Measurements from ENCODE around the gene ITPR2. TPM values are rescaled to one million over a fixed set of nuclear protein-coding genes. Genes with fewer than 3 reads are reported as not detected.
A peak's percentile ranks its signal among the peaks of the same experiment; 100 is the strongest.

The ITPR2 gene
- total RNA-seq, 1 donor from 2014 or later: 64.0 TPM

DNA sequence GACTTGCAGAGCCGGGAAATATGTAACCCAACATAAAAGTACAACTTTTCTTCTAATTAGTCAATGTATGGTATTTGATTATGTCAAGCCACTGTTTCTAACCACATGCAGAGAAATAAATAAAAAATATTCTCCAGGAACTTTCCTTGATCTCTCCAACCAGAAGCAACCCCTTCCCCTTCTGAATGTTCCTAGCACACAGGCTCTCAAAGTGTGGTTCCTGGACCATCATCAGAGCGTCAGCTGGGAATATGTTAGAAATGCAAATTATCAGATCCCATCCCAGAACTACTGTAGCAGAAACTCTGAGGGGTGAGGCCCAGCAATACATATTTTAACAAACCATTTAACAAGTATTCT is 21.0 kb upstream of the ITPR2 start:
- intact Hi-C loops (cut with DNase I): no loop called here
- no peak overlapping the region for H3K27ac ChIP-seq
- H3K9me3 ChIP-seq: no peaks in the 10 kb centered on the region
- TF ChIP-seq, protein P1, sequence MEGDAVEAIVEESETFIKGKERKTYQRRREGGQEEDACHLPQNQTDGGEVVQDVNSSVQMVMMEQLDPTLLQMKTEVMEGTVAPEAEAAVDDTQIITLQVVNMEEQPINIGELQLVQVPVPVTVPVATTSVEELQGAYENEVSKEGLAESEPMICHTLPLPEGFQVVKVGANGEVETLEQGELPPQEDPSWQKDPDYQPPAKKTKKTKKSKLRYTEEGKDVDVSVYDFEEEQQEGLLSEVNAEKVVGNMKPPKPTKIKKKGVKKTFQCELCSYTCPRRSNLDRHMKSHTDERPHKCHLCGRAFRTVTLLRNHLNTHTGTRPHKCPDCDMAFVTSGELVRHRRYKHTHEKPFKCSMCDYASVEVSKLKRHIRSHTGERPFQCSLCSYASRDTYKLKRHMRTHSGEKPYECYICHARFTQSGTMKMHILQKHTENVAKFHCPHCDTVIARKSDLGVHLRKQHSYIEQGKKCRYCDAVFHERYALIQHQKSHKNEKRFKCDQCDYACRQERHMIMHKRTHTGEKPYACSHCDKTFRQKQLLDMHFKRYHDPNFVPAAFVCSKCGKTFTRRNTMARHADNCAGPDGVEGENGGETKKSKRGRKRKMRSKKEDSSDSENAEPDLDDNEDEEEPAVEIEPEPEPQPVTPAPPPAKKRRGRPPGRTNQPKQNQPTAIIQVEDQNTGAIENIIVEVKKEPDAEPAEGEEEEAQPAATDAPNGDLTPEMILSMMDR (IDR thresholded peaks at IDR 0.05): no peak
- no peaks in the 10 kb centered on the region for H3K36me3 ChIP-seq
- no peaks in the 10 kb centered on the region for H3K27me3 ChIP-seq (ENCODE audit: low read depth)
- H3K4me1 ChIP-seq: peaks cover 10% of the 10 kb centered on the region
- ATAC-seq: peak in 1 of 2 donors; percentile 17
- DNase-seq: no peak
- H3K4me3 ChIP-seq: no peak overlapping the region

DNA sequence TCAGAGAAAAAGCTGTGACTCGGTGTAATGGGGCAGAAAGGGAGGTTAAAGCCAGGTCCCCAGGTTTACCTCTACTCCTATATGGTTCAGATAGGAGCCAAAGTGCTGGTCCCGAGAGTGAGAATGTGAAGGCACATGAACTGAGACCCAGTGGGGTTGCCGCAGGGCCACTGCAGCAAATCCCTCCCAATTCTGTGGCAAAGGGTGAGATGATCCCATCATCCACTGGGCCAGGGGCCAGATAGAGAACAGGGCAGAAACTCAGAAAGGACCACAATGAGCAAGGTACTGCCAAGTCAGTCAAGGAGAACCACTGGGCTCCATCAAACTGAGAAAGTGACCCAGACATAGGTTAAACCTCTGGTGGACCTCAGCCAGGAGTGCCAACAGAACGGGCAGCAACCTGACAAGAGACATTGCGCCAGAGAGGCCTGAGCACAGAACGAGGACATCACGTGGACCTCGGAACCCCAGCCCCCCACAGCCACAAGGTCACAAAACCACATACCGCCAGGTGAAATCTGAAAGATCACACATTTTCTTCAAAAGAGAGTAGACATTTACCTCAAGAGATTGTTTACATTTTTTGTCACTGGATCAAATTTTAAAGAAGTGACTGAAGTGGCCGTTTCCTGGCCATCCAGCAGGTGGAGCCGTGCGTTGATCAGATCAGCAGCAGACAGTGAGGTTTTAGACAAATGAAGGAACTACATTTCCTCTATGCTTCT is 20.5 kb upstream of the ITPR2 start:
- TF ChIP-seq, protein P1 (IDR thresholded peaks at IDR 0.05): peak; percentile 87
- ATAC-seq (peak; percentile 84 to 95), DNase-seq (peak; percentile 79)
- no peak overlapping the region for H3K27ac ChIP-seq
- H3K9me3 ChIP-seq: no peaks in the 10 kb centered on the region
- intact Hi-C loops (cut with DNase I): no loop called here
- H3K27me3 ChIP-seq (ENCODE audit: low read depth): no peaks in the 10 kb centered on the region
- H3K4me3 ChIP-seq: no peak overlapping the region
- no peaks in the 10 kb centered on the region for H3K36me3 ChIP-seq
- H3K4me1 ChIP-seq: peaks cover 10% of the 10 kb centered on the region

DNA sequence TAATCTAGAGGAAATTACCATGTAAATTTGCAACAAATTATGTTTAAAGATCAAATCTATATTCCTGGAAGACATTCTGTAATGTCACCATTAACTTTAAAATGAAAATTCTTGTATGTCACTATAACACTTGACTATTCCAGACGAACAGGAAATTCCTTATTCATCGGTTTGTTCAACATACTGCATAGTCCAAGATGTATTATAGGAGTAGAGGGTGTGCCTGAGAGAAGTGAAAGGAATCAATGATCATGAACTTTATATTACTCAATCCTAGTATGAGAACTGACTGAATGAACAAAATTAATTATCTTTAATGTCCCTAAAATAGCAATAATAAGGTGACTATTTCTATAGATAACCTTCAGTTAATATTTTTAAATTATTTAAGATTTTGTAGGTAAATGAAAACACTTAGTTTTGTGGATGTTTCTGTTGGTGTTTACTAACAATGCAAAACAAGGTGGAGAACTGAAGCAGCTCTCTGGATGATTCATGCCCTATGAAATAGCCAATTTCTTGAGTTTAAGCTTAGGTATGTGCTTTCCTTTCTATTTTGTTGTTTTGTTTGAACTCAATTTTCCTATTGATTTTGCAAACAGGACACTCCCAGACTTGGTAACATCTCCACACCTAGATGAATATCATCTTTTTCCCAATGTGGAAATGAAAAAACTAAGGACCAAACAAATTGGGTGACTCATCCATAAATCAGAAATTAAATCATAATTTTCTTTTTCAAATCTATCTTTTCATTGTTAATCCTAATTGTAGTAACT is 18.2 kb upstream of the ITPR2 start:
- H3K27me3 ChIP-seq (ENCODE audit: low read depth): no peaks in the 10 kb centered on the region
- no peak overlapping the region for H3K4me3 ChIP-seq
- no peaks in the 10 kb centered on the region for H3K9me3 ChIP-seq
- H3K27ac ChIP-seq: no peak overlapping the region
- DNase-seq (no peak), ATAC-seq (no peak)
- H3K36me3 ChIP-seq: no peaks in the 10 kb centered on the region
- TF ChIP-seq, protein P1 (IDR thresholded peaks at IDR 0.05): no peak
- H3K4me1 ChIP-seq: peaks cover 16% of the 10 kb centered on the region
- intact Hi-C loops (cut with DNase I): no loop called here

DNA sequence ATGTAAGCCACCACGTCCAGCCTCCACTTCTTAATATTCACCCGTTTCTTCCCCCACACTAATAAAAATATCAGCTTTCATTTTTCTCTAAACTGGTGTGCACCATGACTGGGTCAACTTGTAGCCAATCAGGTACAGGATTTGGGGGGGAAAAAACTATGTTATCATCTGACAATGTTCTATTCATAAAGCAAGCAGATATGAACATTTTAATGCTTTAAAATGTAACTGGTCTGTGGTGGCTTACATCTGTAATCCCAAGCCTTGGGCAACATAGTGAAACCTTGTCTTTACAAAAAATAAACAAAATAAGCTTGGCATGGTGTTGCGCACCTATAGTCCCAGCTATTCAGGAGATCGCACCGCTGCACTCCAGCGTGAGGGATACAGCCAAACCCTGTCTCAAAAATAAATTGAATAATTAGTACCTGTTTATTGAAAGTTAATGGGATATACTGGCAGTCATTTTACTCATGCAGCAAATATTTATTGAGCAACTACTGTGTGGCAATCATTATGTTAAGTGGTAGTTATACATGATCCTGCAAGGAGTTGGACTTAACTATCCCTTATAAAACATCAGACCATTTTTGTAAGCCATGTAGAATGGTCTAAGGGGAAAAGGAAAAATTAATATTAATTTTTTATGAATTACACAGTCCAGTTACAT is 15.3 kb upstream of the ITPR2 start:
- Histone ChIP-seq H3K27me3 (ENCODE audit: low read depth) (no peaks in the 10 kb centered on the region), H3K4me3 (no peak overlapping the region), H3K4me1 (peaks cover 21% of the 10 kb centered on the region), H3K36me3 (no peaks in the 10 kb centered on the region), H3K9me3 (no peaks in the 10 kb centered on the region), H3K27ac (no peak overlapping the region)
- intact Hi-C loops (cut with DNase I): no loop called here
- TF ChIP-seq, protein P1 (IDR thresholded peaks at IDR 0.05): no peak
- DNase-seq: no peak
- no peak for ATAC-seq

DNA sequence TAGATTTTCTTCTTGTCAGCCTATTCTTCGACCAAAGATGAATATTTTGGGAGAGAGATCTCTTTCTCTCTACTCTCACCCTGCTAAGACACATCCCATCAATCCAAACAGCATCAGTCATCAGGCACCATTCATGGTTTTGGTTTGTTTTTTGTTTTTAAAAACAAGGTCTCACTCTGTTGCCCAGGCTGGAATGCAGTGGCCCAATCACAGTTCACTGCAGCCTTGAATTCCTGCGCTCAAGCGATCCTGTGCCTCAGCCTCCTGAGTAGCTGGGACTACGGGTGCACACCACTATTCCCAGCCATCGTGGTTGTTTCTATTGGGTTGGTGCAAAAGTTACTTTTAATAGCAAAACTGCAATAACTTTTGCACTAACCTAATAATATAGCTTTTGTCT is 14.4 kb upstream of the ITPR2 start:
- no peaks in the 10 kb centered on the region for H3K36me3 ChIP-seq
- DNase-seq: no peak
- H3K27ac ChIP-seq: no peak overlapping the region
- intact Hi-C loops (cut with DNase I): no loop called here
- H3K9me3 ChIP-seq: no peaks in the 10 kb centered on the region
- no peaks in the 10 kb centered on the region for H3K27me3 ChIP-seq (ENCODE audit: low read depth)
- peaks cover 21% of the 10 kb centered on the region for H3K4me1 ChIP-seq
- H3K4me3 ChIP-seq: no peak overlapping the region
- TF ChIP-seq, protein P1 (IDR thresholded peaks at IDR 0.05): no peak
- ATAC-seq: no peak
